Measurements from ENCODE around the gene HDAC9.

GRCh38 chr7:18890134-18890533 is 394.6 kb downstream of the HDAC9 start:
- TF ChIP-seq, protein P1, sequence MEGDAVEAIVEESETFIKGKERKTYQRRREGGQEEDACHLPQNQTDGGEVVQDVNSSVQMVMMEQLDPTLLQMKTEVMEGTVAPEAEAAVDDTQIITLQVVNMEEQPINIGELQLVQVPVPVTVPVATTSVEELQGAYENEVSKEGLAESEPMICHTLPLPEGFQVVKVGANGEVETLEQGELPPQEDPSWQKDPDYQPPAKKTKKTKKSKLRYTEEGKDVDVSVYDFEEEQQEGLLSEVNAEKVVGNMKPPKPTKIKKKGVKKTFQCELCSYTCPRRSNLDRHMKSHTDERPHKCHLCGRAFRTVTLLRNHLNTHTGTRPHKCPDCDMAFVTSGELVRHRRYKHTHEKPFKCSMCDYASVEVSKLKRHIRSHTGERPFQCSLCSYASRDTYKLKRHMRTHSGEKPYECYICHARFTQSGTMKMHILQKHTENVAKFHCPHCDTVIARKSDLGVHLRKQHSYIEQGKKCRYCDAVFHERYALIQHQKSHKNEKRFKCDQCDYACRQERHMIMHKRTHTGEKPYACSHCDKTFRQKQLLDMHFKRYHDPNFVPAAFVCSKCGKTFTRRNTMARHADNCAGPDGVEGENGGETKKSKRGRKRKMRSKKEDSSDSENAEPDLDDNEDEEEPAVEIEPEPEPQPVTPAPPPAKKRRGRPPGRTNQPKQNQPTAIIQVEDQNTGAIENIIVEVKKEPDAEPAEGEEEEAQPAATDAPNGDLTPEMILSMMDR (IDR thresholded peaks at IDR 0.05) = no peak
- TF ChIP-seq POLR2A (IDR thresholded peaks at IDR 0.05) = no peak
